Activated T-cell treated with anti-CD3 and anti-CD28 coated beads, Interleukin-2, amount 50 U/mL, for 72 hours (primary cell): ENCODE results near the gene ADAMTSL3. TPM values are rescaled to one million over a fixed set of nuclear protein-coding genes. Genes with fewer than 3 reads are reported as not detected.

Experiments used
- ATAC-seq, 2 donors: fragments of 150-1000 bp; cut with Tn5 transposase; replicated peaks in 1 of 2; 2 replicates each; pipeline ENCODE4 v1.10.0; 2021; ENCODE audit warnings: moderate library complexity in 2 of 2, mild to moderate bottlenecking in 1 of 2
- DNase-seq, 2 donors: peaks; one replicate each; pipeline ENCODE4 v3.0.0; 2021 to 2022; ENCODE audit warnings: mixed read lengths in 1 of 2
- H3K27ac Mint-ChIP-seq: one replicate; pipeline ENCODE4 v1.8.0; 2022; ENCODE audit warnings: mild to moderate bottlenecking, moderate library complexity, mixed read lengths
- H3K27me3 Mint-ChIP-seq: one replicate; pipeline ENCODE4 v1.8.0; 2022; ENCODE audit warnings: low read depth, mixed read lengths
- H3K36me3 Mint-ChIP-seq, 2 donors: one replicate each; pipeline ENCODE4 v1.8.0; 2022; ENCODE audit warnings: mixed read lengths in 2 of 2, mild to moderate bottlenecking in 1 of 2; ENCODE audit not compliant: insufficient read depth in 2 of 2
- H3K4me1 Mint-ChIP-seq: one replicate; pipeline ENCODE4 v1.8.0; 2022; ENCODE audit warnings: low read depth, mixed read lengths
- H3K4me3 Mint-ChIP-seq, 2 donors: one replicate each; pipeline ENCODE4 v1.8.0; 2022; ENCODE audit warnings: mild to moderate bottlenecking in 2 of 2, mixed read lengths in 2 of 2, moderate library complexity in 2 of 2
- H3K9me3 Mint-ChIP-seq, 2 donors: one replicate each; pipeline ENCODE4 v1.8.0; 2022; ENCODE audit warnings: mixed read lengths in 2 of 2
- total RNA-seq, 2 donors: library from RNA; stranded (reverse); gene quantifications; one replicate each; pipeline ENCODE4 v1.2.3, GENCODE V29; 2022

ADAMTSL3 gene
- total RNA-seq, 2 donors from 2014 or later, result 0.12 TPM; not detected in 1

GRCh38 chr15:83905556-83906273 lies 251.8 kb downstream of the ADAMTSL3 start:
- peaks cover 10% of the 10 kb centered on the region for H3K27me3 Mint-ChIP-seq
- no peak overlapping the region for H3K4me3 Mint-ChIP-seq
- H3K27ac Mint-ChIP-seq, result no peak overlapping the region
- H3K9me3 Mint-ChIP-seq, result peaks cover 0 to 3% of the 10 kb centered on the region in 2 donors
- ATAC-seq (no peak), DNase-seq (no peak)
- no peaks in the 10 kb centered on the region for H3K4me1 Mint-ChIP-seq
- no peaks in the 10 kb centered on the region for H3K36me3 Mint-ChIP-seq

- DNase-seq (no peak), ATAC-seq (no peak)
- no peak overlapping the region for H3K4me3 Mint-ChIP-seq
- no peak overlapping the region for H3K27ac Mint-ChIP-seq
- peaks cover 0 to 3% of the 10 kb centered on the region in 2 donors for H3K9me3 Mint-ChIP-seq
- H3K27me3 Mint-ChIP-seq, result no peaks in the 10 kb centered on the region
- no peaks in the 10 kb centered on the region for H3K4me1 Mint-ChIP-seq
- no peaks in the 10 kb centered on the region for H3K36me3 Mint-ChIP-seq
These were observed 257.4 kb downstream of the ADAMTSL3 start for GRCh38 chr15:83911345-83911744.

GRCh38 chr15:83912343-83912742 lies 258.4 kb downstream of the ADAMTSL3 start:
- ATAC-seq (no peak), DNase-seq (no peak)
- no peaks in the 10 kb centered on the region for H3K36me3 Mint-ChIP-seq
- H3K27ac Mint-ChIP-seq, result no peak overlapping the region
- H3K4me3 Mint-ChIP-seq, result no peak overlapping the region
- H3K4me1 Mint-ChIP-seq, result no peaks in the 10 kb centered on the region
- no peaks in the 10 kb centered on the region for H3K27me3 Mint-ChIP-seq
- H3K9me3 Mint-ChIP-seq, result peaks cover 0 to 3% of the 10 kb centered on the region in 2 donors

- Mint-ChIP-seq H3K9me3 (peaks cover 0 to 3% of the 10 kb centered on the region in 2 donors), H3K4me1 (no peaks in the 10 kb centered on the region), H3K27ac (no peak overlapping the region), H3K4me3 (no peak overlapping the region), H3K36me3 (no peaks in the 10 kb centered on the region), H3K27me3 (peaks cover 2% of the 10 kb centered on the region)
- ATAC-seq (no peak), DNase-seq (no peak)
These were observed 259.2 kb downstream of the ADAMTSL3 start for GRCh38 chr15:83913034-83913632.

- Mint-ChIP-seq H3K4me3 (no peak overlapping the region), H3K27me3 (peaks cover 17% of the 10 kb centered on the region), H3K9me3 (peaks cover 0 to 7% of the 10 kb centered on the region in 2 donors), H3K36me3 (no peaks in the 10 kb centered on the region), H3K4me1 (peaks cover 12% of the 10 kb centered on the region), H3K27ac (no peak overlapping the region)
- DNase-seq (no peak), ATAC-seq (no peak)
These were observed 261.0 kb downstream of the ADAMTSL3 start for GRCh38 chr15:83914906-83915305.

GRCh38 chr15:83917432-83917831 lies 263.5 kb downstream of the ADAMTSL3 start:
- no peak for DNase-seq
- H3K27me3 Mint-ChIP-seq, result peaks cover 17% of the 10 kb centered on the region
- no peak for ATAC-seq

GRCh38 chr15:83918011-83918410 lies 264.1 kb downstream of the ADAMTSL3 start:
- H3K36me3 Mint-ChIP-seq, result no peaks in the 10 kb centered on the region
- peaks cover 12% of the 10 kb centered on the region for H3K4me1 Mint-ChIP-seq
- no peak overlapping the region for H3K4me3 Mint-ChIP-seq
- peaks cover 17% of the 10 kb centered on the region for H3K27me3 Mint-ChIP-seq
- DNase-seq (no peak), ATAC-seq (no peak)
- H3K9me3 Mint-ChIP-seq, result peaks cover 0 to 5% of the 10 kb centered on the region in 2 donors
- H3K27ac Mint-ChIP-seq, result no peak overlapping the region

More at GRCh38 chr15:83917432-83917831, 263.5 kb downstream of the ADAMTSL3 start:
- Mint-ChIP-seq H3K9me3 (peaks cover 0 to 5% of the 10 kb centered on the region in 2 donors), H3K36me3 (no peaks in the 10 kb centered on the region), H3K4me1 (peaks cover 12% of the 10 kb centered on the region), H3K27ac (no peak overlapping the region), H3K4me3 (no peak overlapping the region)

GRCh38 chr15:83919319-83919830 lies 265.5 kb downstream of the ADAMTSL3 start:
- Mint-ChIP-seq H3K27me3 (peaks cover 17% of the 10 kb centered on the region), H3K9me3 (peaks cover 0 to 5% of the 10 kb centered on the region in 2 donors), H3K27ac (no peak overlapping the region), H3K4me1 (peaks cover 12% of the 10 kb centered on the region), H3K4me3 (peak overlapping the region; percentile 31 to 43), H3K36me3 (no peaks in the 10 kb centered on the region)
- DNase-seq, result peak; percentile 45 to 46
- ATAC-seq, result peak; percentile 88 to 91

GRCh38 chr15:83919978-83920510 lies 266.1 kb downstream of the ADAMTSL3 start:
- DNase-seq (no peak), ATAC-seq (no peak)
- Mint-ChIP-seq H3K9me3 (peaks cover 0 to 5% of the 10 kb centered on the region in 2 donors), H3K27ac (no peak overlapping the region), H3K27me3 (peaks cover 17% of the 10 kb centered on the region), H3K36me3 (no peaks in the 10 kb centered on the region), H3K4me1 (peaks cover 12% of the 10 kb centered on the region), H3K4me3 (peak overlapping the region in 1 of 2 donors; percentile 43)

GRCh38 chr15:83922649-83923294 lies 268.8 kb downstream of the ADAMTSL3 start:
- no peaks in the 10 kb centered on the region for H3K36me3 Mint-ChIP-seq
- peaks cover 0 to 5% of the 10 kb centered on the region in 2 donors for H3K9me3 Mint-ChIP-seq
- ATAC-seq (no peak), DNase-seq (no peak)
- no peak overlapping the region for H3K27ac Mint-ChIP-seq
- peaks cover 12% of the 10 kb centered on the region for H3K4me1 Mint-ChIP-seq
- no peak overlapping the region for H3K4me3 Mint-ChIP-seq
- H3K27me3 Mint-ChIP-seq, result peaks cover 25% of the 10 kb centered on the region

- peaks cover 24% of the 10 kb centered on the region for H3K27me3 Mint-ChIP-seq
- peaks cover 29% of the 10 kb centered on the region for H3K4me1 Mint-ChIP-seq
- H3K36me3 Mint-ChIP-seq, result peaks cover 0 to 1% of the 10 kb centered on the region in 2 donors
- no peaks in the 10 kb centered on the region for H3K9me3 Mint-ChIP-seq
- DNase-seq, result no peak
- no peak for ATAC-seq
- no peak overlapping the region for H3K4me3 Mint-ChIP-seq
- H3K27ac Mint-ChIP-seq, result no peak overlapping the region
These were observed 272.2 kb downstream of the ADAMTSL3 start for GRCh38 chr15:83926116-83926515.

GRCh38 chr15:83927704-83928391 lies 273.9 kb downstream of the ADAMTSL3 start:
- Mint-ChIP-seq H3K27ac (peak overlapping the region; percentile 97), H3K4me1 (peaks cover 29% of the 10 kb centered on the region), H3K36me3 (peaks cover under 1 to 1% of the 10 kb centered on the region in 2 donors), H3K4me3 (peak overlapping the region; percentile 59 to 91), H3K27me3 (peaks cover 32% of the 10 kb centered on the region), H3K9me3 (peaks cover 0 to 2% of the 10 kb centered on the region in 2 donors)
- no peak for DNase-seq
- peak; percentile 44 to 62 for ATAC-seq
